Activated naive CD4-positive, alpha-beta T cell treated with anti-CD3 and anti-CD28 coated beads, Interleukin-2, amount 10 ng/mL, durations not matched to agents 7 days and 5 days (primary cell): ENCODE measurements around the gene PLPP1.
A peak's percentile ranks its signal among the peaks of the same experiment; 100 is the strongest.

ENCODE experiments used
- CTCF ChIA-PET: fragments of 350-600 bp; sonication (Branson Sonifier 250); formaldehyde crosslinking; loops from one replicate; lab custom pipeline; 2021; ENCODE audit warnings: antibody characterized with exemption; lab: Charles Lee
- DNase-seq: peaks from one replicate; pipeline ENCODE4 v3.0.0-alpha.2; 2020
- H3K27ac Mint-ChIP-seq: one replicate; pipeline ENCODE4 v1.8.0; 2021; ENCODE audit warnings: mild to moderate bottlenecking, moderate library complexity, mixed read lengths
- H3K27me3 Mint-ChIP-seq: one replicate; pipeline ENCODE4 v1.8.0; 2021; ENCODE audit warnings: mild to moderate bottlenecking, mixed read lengths
- H3K36me3 Mint-ChIP-seq: one replicate; pipeline ENCODE4 v1.8.0; 2021; ENCODE audit warnings: mixed read lengths
- H3K4me1 Mint-ChIP-seq: one replicate; pipeline ENCODE4 v1.8.0; 2021; ENCODE audit warnings: mixed read lengths
- H3K4me3 Mint-ChIP-seq: one replicate; pipeline ENCODE4 v1.8.0; 2021; ENCODE audit warnings: mild to moderate bottlenecking, moderate library complexity, mixed read lengths
- H3K9me3 Mint-ChIP-seq: one replicate; pipeline ENCODE4 v1.8.0; 2021; ENCODE audit warnings: mixed read lengths

Gene PLPP1

GRCh38 chr5:55534436-55535198 is at the start of gene PLPP1:
Gene PLPP1, minus strand, starts transcription at chr5:55534964. Its CDS starts 335 bp downstream, at chr5:55534629.
- Mint-ChIP-seq H3K4me1 (peaks cover 70% of the 10 kb centered on the region), H3K27me3 (no peaks in the 10 kb centered on the region), H3K27ac (peak within 1 kb of the TSS; percentile 89), H3K4me3 (peak within 1 kb of the TSS; percentile 94), H3K36me3 (peaks cover 27% of the 10 kb centered on the region), H3K9me3 (no peaks in the 10 kb centered on the region)
- CTCF ChIA-PET: no interaction called here
- peak; percentile 90 for DNase-seq

DNA sequence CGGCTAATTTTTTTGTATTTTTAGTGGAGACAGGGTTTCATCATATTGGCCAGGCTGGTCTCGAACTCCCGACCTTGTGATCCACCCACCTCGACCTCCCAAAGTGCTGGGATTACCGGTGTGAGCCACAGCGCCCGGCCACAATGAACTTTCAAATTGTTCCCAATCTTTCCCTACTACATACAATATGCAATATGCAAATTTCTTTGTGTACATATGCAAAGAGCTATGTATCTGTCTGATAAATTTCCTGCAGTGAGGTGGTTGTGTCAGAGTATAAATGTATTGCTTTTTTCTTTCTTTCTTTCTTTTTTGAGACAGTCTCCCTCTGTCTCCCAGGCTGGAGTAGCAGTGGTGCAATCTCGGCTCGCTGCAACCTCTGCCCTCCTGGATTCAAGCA is 48.8 kb upstream of the PLPP1 start:
- no peak for DNase-seq
- CTCF ChIA-PET: interaction anchor here (0.6 kb wide), 1 partner anchor 202 kb away, joined by 4 read pairs; no protein-coding TSS in a partner anchor
- Mint-ChIP-seq H3K27me3 (no peaks in the 10 kb centered on the region), H3K4me1 (peaks cover 28% of the 10 kb centered on the region), H3K27ac (no peak overlapping the region), H3K36me3 (peaks cover 2% of the 10 kb centered on the region), H3K4me3 (no peak overlapping the region), H3K9me3 (peaks cover under 1% of the 10 kb centered on the region)

DNA sequence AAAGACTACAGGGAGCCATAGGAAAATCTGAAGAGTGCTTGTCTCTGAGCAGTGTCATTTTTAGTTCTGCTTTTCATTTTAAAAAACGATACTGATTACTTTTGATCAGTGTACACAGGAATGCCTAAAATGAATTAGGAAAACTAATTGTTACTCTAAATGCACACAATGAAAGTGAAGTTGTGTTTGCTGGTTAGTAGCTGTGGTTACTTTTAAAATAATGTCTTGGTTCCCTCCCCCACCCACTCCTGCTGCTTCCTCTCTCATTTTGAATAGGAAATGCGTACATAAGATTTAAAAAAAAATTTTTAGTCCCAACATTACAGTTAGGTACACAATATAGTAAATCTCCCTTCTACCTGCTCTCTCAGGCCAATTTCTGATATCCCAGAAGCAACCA is 47.5 kb upstream of the PLPP1 start:
- peak overlapping the region; percentile 26 for H3K27ac Mint-ChIP-seq
- CTCF ChIA-PET: interaction anchor here (0.7 kb wide), 1 partner anchor 9 kb away, joined by 3 read pairs; no protein-coding TSS in a partner anchor
- peak; percentile 26 for DNase-seq
- peaks cover 2% of the 10 kb centered on the region for H3K36me3 Mint-ChIP-seq
- no peaks in the 10 kb centered on the region for H3K9me3 Mint-ChIP-seq
- no peaks in the 10 kb centered on the region for H3K27me3 Mint-ChIP-seq
- H3K4me1 Mint-ChIP-seq: peaks cover 38% of the 10 kb centered on the region
- peak overlapping the region; percentile 13 for H3K4me3 Mint-ChIP-seq

DNA sequence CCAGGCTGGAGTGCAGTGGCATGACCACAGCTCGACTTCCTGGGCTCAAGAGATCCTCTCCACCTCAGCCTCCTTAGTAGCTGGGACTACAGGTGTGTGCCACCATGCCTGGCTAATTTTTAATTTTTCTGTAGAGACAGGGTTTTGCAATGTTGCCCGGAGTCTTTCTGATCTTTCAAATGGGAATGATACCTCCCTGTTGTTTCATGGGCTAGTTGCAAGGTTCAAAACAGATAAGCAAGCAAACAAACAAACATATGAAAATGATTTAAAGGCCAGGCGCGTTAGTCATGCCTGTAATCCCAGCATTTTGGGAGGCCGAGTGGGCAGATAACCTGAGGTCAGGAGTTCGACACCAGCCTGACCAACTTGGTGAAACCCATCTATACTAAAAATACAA is 45.3 kb upstream of the PLPP1 start:
- DNase-seq: no peak
- Mint-ChIP-seq H3K27me3 (peaks cover 3% of the 10 kb centered on the region), H3K4me3 (no peak overlapping the region), H3K9me3 (no peaks in the 10 kb centered on the region), H3K4me1 (peaks cover 51% of the 10 kb centered on the region), H3K36me3 (peaks cover 2% of the 10 kb centered on the region), H3K27ac (no peak overlapping the region)
- CTCF ChIA-PET: no interaction called here

DNA sequence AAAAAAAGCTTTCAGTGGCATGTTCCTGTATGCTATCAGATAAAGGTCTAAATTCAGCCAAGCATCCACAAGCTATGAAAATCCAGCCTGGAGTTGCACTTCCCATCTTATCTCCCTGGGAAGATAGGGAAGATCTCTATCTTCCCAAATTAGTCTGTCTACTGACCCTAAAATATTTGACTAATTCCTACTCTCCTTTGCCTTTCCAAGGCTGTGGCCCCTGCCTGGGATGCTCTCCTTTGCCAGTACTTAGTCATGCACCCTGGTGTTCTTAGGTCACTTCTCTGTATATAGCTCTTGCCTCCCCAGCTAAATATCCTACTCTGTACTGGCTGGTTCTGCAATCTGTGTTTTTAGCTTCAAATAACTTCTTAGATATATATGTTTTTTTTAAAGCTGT is 44.0 kb upstream of the PLPP1 start:
- H3K27ac Mint-ChIP-seq: no peak overlapping the region
- CTCF ChIA-PET: no interaction called here
- peaks cover 2% of the 10 kb centered on the region for H3K36me3 Mint-ChIP-seq
- peaks cover 3% of the 10 kb centered on the region for H3K27me3 Mint-ChIP-seq
- no peak for DNase-seq
- H3K4me3 Mint-ChIP-seq: no peak overlapping the region
- no peaks in the 10 kb centered on the region for H3K9me3 Mint-ChIP-seq
- H3K4me1 Mint-ChIP-seq: peaks cover 48% of the 10 kb centered on the region

DNA sequence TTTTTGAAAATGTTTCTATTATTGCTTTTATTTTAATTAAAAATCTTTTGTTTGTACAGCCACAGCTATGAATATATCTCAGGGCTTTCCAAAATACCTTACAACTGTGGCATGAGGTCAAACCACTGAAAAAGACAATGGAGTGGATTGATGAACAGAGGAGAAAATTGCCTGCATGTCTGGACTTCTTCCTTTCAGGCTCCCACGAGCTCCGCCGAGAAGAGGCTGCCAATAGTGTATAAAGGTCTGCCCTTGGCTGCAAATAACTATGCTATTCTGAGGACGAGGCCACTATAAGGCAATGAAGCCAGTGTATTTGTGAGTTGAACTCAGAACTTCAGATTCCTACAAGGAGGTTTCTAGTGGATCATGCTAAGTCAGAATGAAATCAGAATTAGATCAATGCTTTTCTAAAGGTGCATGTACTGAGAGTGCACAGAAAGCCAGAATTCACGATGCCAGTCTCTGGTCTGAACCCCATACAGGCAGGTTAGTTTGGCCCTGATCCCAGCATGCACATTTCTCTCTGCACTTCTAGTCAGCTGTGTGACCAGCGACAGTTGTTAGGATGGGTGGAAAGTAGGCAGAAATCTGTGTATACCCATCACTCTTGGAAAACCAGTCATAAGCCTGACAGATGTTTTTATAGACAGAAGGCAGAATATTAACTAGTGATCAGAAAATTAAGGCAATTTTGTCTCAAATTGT is 42.7 kb upstream of the PLPP1 start:
- Mint-ChIP-seq H3K27ac (no peak overlapping the region), H3K4me1 (peaks cover 40% of the 10 kb centered on the region)
- CTCF ChIA-PET: no interaction called here

DNA sequence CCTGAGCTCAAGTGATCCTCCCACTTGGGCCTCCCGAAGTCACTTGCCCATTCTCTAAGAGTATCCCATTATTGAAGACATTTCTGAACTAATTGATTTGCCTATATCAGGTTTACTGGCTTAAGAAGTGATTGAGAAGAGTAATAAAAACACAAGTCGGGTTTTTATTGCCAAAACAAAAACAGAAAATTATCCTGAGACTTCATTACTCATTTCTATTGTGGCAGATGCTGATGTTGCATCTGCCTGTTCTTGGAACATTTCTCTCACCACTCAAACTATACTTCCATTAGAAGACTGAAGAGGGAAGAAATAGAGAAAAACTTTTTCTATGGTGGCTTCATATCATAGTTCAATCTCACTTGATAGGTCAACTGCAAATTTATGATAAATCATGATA is 41.9 kb upstream of the PLPP1 start:
- DNase-seq: no peak
- Mint-ChIP-seq H3K36me3 (peaks cover 2% of the 10 kb centered on the region), H3K9me3 (no peaks in the 10 kb centered on the region), H3K4me1 (peaks cover 36% of the 10 kb centered on the region), H3K27me3 (peaks cover 6% of the 10 kb centered on the region), H3K27ac (no peak overlapping the region), H3K4me3 (no peak overlapping the region)
- CTCF ChIA-PET: no interaction called here

More for the DNA sequence above, 42.7 kb upstream of the PLPP1 start:
- peaks cover 2% of the 10 kb centered on the region for H3K36me3 Mint-ChIP-seq
- H3K9me3 Mint-ChIP-seq: no peaks in the 10 kb centered on the region
- H3K27me3 Mint-ChIP-seq: peaks cover 3% of the 10 kb centered on the region
- DNase-seq: no peak
- no peak overlapping the region for H3K4me3 Mint-ChIP-seq

- DNase-seq: no peak
- no peak overlapping the region for H3K4me3 Mint-ChIP-seq
- peaks cover 6% of the 10 kb centered on the region for H3K27me3 Mint-ChIP-seq
- H3K36me3 Mint-ChIP-seq: peaks cover 2% of the 10 kb centered on the region
- no peak overlapping the region for H3K27ac Mint-ChIP-seq
- no peaks in the 10 kb centered on the region for H3K9me3 Mint-ChIP-seq
- CTCF ChIA-PET: no interaction called here
- H3K4me1 Mint-ChIP-seq: peaks cover 32% of the 10 kb centered on the region
Observed at GRCh38 chr5:55575815-55576583, 41.2 kb upstream of the PLPP1 start.

DNA sequence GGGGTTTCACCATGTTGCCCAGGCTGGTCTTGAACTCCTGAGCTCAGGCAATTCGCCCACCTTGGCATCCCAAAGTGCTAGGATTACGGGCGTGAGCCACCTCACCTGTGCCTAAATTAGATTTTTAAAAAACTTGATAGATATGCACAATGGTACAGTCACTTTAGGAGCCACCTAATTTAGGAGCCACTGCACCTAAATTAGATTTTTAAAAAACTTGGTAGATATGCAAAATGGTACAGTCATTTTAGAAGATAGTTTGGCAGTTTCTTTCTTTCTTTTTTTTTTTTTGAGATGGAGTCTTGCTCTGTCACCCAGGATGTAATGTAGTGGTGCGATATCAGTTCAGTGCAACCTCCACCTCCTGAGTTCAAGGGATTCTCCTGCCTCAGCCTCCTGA is 37.8 kb upstream of the PLPP1 start:
- CTCF ChIA-PET: no interaction called here
- Mint-ChIP-seq H3K27ac (no peak overlapping the region), H3K27me3 (peaks cover 10% of the 10 kb centered on the region), H3K4me1 (peaks cover 22% of the 10 kb centered on the region), H3K36me3 (no peaks in the 10 kb centered on the region), H3K4me3 (no peak overlapping the region), H3K9me3 (no peaks in the 10 kb centered on the region)
- no peak for DNase-seq

GRCh38 chr5:55572020-55572419 is 37.3 kb upstream of the PLPP1 start:
- no peak overlapping the region for H3K4me3 Mint-ChIP-seq
- CTCF ChIA-PET: no interaction called here
- H3K9me3 Mint-ChIP-seq: no peaks in the 10 kb centered on the region

GRCh38 chr5:55570570-55570969 is 35.8 kb upstream of the PLPP1 start:
- Mint-ChIP-seq H3K36me3 (no peaks in the 10 kb centered on the region), H3K27ac (no peak overlapping the region), H3K27me3 (peaks cover 7% of the 10 kb centered on the region), H3K9me3 (no peaks in the 10 kb centered on the region), H3K4me3 (no peak overlapping the region), H3K4me1 (peaks cover 9% of the 10 kb centered on the region)
- DNase-seq: no peak
- CTCF ChIA-PET: no interaction called here

More at GRCh38 chr5:55572020-55572419, 37.3 kb upstream of the PLPP1 start:
- H3K27ac Mint-ChIP-seq: no peak overlapping the region
- H3K36me3 Mint-ChIP-seq: no peaks in the 10 kb centered on the region
- DNase-seq: no peak
- peaks cover 19% of the 10 kb centered on the region for H3K4me1 Mint-ChIP-seq
- H3K27me3 Mint-ChIP-seq: peaks cover 10% of the 10 kb centered on the region

DNA sequence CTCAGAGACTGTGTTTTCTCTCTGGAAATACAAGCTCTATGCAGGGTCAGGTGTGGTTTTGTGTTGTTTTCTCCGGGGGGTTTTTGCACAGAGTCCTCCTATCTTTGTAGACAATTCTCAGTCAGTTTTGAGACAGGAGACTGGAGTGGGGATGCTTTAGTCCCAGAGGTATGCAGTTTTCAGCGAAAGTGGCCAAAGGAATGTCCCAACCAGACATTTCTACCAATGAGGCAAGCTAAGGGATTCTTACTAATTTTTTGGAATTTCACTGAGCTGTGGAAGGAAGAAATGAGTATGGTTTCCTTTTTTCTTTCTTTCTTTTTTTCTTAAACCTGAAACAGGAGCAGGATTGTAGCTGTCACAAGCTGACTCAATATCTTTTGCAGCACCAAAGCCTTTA is 35.3 kb upstream of the PLPP1 start:
- no peak for DNase-seq
- H3K9me3 Mint-ChIP-seq: no peaks in the 10 kb centered on the region
- no peak overlapping the region for H3K27ac Mint-ChIP-seq
- H3K27me3 Mint-ChIP-seq: peaks cover 7% of the 10 kb centered on the region
- H3K4me3 Mint-ChIP-seq: no peak overlapping the region
- no peaks in the 10 kb centered on the region for H3K36me3 Mint-ChIP-seq
- CTCF ChIA-PET: no interaction called here
- H3K4me1 Mint-ChIP-seq: peaks cover 12% of the 10 kb centered on the region

DNA sequence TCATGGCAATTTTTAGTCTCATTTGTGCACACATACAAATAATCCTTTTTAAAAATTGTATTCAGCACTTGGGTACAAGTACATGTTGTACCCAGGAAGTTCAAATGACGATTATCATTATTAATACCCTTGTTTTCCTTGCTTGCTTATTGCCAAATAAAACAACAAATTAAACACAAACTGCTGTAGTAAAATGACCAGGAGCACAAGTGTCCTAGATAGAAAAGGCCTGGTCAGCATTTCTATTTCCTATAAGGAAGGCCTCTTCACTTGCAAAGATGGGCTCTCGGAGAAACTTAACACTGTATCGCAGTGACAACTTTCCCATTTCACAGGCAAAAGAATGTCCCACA is 34.7 kb upstream of the PLPP1 start:
- peaks cover 7% of the 10 kb centered on the region for H3K27me3 Mint-ChIP-seq
- CTCF ChIA-PET: no interaction called here

More for the DNA sequence above, 34.7 kb upstream of the PLPP1 start:
- Mint-ChIP-seq H3K27ac (no peak overlapping the region), H3K36me3 (no peaks in the 10 kb centered on the region), H3K9me3 (no peaks in the 10 kb centered on the region), H3K4me3 (no peak overlapping the region), H3K4me1 (peaks cover 17% of the 10 kb centered on the region)
- DNase-seq: no peak
